ENCODE data around the gene HOXA6.
A peak's percentile ranks its signal among the peaks of the same experiment; 100 is the strongest.

Gene HOXA6

DNA sequence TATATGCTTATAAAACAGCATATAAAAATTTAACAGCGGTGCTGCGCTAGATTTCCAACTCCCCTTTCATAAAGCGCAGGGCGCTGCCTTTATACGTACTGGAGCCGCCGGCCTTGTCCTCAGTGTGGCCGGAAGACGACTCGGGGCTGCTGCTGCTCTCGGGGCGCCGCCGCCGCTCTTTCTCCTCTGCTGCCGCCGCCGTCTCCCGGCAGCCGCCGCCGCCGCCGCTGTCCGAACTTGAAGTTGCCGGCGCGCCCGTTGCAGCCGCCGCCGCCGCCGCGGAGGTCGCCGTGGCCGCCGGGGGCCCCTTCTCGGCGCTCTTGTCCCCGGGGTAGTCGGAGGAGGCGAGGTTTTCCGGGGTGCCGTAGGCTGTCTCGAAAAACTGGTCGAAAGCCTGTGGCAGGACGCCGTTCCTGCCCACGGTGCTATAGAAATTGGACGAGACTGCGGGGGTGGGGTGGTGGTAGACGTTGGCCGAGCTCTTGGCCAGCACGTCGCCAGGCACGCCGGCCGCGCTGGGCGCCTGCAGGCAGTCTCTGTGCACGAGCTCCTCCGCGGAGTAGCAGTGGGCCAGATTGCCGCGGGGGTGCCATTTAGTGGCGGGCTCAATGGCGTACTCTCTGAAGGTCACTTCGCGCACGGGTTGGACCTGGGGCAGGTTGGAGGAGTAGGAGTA is 36.9 kb upstream of the HOXA6 start:
- DNase-seq = no peak

DNA sequence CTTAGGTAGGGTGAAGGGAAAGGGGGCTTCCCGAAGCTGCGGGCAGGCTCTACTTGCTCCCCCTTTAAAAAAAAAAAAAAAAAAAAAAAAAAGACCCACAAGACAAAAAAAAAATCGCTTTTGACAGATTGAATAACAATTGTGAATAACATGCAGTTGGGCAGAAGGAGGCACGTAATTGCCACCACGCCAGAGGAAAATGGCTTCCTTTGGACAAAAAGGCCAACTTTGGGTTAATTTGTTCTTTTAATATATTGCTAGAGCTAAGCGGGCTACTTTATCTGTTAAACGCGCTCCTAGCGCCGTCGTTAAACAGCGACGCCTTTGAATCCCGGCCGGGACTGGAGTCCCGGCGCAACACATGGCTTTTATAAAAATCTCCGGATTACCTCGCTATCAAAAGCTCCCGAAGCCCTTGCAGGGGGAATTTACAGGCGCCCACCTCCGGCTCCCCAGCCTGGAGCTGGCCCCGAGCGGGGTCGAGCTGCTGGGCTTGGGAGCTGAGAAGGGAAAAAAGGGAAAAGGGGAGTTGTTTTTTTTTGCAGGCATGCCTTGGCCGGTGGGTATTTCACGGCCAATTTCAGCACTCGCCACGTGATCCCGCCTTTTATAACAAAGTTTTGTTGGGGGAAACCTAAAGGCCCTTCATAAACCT is 36.2 kb upstream of the HOXA6 start:
- DNase-seq = no peak

DNA sequence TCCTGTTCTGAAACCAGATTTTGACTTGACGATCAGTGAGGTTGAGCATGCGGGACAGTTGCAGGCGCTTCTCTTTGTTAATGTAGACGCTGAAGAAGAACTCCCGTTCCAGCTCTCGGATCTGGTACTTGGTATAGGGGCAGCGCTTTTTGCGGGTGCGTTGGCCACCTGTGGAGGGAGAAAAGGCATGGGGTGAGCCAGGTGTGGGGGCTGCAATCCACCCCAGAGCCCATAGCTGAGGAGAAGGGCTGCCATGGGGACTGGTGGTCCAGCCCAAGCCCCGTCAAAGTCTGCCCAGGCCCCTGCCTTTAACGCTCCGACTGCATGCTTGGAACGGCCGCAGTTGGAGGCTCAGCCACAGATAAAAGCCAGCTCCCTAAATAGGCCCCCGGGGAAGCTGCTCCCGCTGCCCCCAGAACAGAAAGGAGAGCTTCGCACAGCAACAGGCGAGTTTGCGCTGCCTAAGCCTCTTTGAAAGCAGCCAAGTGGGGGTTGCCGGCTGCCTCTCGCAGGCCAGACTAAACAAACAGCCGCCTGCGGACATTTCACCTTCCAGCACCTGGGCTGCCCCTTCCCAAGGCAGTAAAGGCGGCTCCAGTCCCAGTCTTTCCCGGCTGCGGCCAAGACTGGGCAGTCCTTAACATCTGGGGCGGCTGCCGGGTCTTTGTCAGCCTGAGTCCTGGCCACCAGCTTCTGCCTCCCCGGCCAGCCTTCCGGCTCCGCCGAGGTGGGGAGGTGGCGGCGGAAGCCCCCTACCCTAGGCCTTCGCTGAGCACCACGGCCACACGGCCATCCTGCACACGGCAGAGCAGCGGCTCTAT is 35.5 kb upstream of the HOXA6 start:
- DNase-seq = no peak

DNA sequence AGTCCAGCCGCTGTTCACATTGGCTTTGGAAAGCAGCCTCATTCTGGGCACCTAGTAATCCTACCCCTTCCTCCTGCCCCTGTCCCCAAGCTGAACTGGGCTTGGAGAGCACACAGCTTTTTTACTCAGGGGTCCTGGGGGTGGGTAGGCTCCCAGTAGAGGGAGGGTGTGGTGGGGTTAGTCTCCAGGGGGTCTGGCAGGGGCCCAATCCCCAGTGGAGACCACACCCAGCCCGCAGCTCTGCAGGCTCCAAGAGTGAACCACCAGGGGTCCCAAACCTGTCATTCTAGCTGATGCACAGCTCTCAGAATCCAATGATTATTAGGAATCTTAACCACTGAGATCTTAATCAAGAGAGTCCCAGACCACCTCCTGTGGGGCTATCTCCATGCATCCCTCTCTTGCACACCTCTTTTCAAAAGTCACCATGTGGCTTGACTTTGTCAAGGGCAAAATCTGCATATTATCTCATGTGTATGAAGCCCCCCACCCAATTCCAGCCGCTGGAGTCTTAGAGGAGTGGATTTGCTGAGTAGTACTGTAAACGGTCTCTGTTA is 34.8 kb upstream of the HOXA6 start:
- no peak for DNase-seq

DNA sequence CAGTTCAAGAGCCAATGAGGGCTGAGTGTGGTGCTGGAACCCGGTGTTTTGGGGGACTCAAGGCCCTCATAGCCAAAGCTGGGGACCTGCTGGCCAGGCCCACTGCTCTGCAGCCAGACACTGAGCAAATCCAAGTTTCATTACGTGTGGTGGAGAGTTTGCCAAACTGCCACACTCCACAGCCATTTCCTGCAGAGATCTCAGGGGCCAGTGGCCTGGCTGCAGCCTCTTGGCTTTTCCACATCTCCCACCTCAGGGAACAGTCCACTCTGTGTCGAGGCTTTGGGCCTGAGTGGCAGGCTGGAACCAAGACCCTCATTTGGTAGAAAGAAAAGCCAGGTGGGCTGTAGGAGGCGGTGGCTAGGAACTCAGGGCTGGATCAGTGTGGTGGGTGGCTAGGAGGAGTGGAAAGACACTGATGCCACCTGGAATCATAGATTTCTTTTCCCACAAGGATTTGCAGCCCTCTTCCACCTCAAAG is 34.3 kb upstream of the HOXA6 start:
- DNase-seq = no peak

DNA sequence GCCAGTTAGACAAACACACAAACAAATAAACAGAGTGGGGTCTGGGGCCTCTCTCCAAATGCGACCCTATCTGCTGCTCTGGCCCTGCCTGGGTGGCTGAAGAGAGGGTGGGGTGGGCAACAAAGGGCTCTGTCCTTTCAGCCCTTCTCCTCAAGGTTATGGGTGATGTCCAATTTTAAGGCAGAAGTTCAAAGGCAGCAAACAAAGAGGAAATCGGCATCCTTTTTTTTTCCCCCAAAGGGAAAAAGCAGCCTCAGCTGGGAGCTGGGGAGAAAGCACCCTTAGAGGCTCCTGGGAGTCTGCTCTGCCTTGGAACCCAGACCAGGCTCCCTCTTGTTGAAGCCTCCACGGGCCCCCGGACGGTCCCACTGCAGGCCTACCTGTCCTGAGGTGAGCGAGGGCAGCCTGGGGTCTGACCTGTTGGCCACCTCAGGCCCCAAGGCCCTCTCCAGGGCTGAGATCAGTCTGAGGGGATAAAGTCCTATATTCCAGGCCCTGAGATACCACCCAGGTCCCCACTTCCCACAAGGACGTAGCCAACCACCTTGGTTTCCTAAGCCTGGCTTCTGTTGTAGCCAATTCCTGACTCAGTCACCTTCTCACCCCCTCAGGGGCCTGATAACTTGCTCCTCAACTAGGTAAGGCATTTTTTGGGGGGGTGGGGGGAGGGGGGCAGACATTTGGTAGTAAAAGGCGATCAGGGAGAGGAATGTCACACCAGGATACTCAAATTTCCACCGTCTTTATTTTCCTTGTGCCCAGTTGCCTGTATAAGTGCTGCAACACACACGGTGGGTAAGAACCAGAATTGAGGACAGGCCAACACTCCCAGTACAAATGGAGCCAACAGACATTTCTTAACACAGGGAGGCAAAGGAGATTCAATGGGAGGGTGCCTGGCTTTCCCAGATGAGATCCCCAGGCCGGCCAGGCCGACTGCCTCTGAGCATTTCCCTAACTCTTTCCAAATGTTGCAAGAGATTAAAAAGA is 33.2 kb upstream of the HOXA6 start:
- no peak for DNase-seq

DNA sequence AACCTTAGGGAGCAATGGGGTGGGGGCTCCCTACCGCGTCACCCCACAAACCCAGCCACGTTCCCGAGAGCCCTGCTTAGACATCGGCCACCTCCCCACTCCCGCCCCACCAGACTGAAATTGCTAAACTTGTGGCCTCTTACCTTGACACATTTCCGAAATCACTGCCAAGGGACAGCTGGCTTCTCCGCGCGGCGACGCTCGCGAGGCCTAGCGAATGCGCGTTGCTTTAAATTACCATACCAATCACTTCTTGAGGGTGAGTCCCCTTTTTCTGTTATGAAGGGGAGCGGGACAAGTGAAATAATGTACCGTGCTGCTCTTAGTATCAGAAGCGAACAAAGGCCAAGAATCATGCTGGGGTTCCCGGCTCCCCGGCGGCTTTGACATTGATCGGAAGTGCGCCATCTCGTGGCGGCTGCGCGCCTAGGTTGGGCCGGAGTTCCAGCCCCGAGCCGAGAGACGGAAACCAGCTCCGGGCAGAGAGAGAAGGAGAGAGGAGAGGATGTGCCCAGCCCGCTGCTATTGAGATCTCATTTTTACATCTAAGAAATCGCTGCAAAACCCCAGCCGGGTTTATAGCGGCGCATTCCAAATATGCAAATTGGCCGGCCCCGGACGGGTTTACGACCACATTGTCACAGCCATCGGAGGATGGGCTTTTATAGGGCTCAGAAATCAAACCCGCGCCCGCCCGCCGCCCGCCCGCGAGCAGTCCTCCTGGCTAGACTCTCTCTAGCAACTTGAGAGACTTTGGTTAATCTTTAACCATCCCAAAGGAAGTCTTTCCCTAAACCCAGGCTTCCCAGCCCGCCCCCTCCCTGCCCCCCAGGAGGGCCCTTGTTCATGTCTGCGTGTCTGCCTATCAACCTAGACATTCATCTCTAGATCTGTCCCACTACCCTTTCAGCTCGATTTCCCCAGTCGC is 32.2 kb upstream of the HOXA6 start:
- peak in 3 of 4 experiments; percentile 16 to 40 (median 32) for DNase-seq

DNA sequence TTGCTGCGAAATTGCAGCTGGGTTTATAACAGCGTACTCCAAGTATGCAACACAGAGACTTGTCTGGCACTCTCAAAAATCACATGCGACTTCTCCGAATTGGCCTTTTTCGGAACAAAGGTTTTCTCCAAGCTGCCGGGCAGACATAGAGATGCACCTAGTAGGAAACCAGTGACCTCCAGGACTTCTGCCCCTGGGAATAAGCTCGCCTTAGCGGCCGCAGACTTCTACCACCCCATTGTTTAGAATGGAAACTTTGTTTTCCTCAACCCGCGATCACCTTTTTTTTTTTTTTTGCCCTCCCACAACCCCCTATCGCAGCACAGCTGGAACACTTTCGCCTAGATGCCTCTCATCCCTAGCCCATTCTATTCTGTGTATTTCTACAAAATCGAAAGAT is 31.5 kb upstream of the HOXA6 start:
- no peak for DNase-seq

DNA sequence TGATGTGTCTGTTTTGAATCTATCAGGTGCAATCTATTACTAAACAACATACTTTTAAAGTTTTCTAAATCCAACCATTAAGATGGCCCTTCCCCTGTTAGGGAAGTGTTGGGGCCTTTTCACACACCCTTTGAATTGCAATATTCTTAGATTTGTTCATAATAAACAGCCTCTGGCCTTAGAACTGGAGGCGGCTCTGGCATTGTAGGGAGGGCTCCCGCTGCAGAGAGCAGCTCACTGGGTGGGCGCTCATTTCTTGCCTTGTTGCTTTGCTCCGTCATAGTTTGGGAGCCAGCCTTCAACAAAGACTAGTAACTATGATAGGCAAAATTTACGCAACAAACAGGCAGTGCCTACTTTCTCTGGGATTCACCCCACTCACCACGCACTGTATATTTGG is 30.8 kb upstream of the HOXA6 start:
- no peak for DNase-seq

DNA sequence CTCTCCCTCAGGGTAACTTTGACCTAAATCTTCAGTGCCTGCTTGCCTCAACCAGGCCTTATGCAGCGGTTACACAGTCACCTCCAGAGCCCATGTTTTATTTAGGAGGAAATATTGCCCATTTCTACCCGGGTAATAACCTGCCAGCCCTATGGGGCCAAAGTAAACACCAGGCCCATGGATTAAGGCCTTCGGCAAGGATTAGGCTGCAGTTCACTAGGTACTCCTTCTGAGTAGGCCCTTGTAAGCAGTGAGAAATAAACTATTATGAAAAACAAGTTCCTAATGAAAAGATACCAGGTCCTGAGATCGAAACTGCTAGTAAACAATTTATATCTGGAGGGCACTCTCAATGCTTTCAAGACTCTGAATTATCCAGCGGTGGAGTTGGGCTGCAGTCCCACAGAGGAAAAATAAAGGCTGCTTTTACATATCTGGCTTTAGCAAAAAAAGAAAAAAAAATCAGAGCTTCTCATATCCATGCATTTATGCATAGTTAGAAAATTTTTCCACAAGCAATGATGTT is 30.3 kb upstream of the HOXA6 start:
- DNase-seq = no peak

DNA sequence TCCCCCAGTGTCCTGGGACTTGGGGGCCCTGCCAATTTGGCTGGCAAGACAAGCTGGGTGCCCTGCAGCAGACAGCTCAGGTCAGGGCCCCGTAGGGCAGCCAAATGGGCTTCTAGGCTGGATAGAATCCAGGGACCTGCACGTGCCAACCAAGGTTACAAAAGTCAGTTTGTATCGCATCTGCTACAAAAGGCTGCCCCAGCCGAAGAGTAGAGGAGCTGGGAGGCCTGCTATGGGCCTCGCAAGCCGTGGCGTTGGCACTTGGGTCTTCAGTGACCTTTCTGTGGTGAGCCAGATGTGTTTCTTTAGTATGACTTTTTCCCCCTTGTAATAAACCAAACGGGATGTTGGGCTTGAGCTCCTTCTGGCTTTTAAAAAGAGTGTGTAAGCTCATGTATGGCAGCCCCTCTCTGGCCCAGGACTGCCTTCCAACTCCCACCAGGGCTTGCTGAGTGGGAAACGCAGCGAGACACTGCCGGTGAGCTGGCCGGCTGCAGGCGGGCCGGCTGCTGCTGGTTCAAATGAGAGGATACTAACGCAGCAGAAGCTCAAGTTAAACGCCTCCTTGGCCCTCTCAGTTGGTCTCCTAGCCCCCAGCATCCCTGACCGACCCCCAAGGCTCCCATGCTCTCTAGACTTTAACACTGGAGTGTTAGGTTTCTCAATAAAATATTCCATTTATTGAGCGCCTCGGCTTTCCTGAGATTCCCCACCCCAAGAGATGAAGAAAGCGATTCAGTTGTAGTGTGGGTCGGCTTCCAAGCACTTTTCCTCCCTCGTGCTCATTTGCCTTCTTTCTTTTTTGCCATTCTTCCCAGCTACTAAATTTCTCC is 29.6 kb upstream of the HOXA6 start:
- DNase-seq = no peak

DNA sequence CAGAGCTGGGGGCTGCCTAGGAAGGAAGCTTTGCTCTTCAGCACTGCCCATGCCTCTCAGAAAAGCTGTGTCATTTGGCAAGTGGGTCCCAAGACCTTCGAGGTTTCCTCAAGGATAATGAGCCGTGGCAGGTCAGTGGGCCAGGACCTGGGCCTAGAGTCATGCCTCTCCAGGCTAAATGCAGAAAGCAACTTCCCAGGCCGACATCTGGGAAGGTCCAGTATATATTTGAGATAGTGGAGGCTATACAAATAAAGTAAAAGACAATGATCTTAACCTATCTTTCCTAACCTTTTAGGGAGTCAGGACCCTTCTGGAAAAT is 28.9 kb upstream of the HOXA6 start:
- no peak for DNase-seq

DNA sequence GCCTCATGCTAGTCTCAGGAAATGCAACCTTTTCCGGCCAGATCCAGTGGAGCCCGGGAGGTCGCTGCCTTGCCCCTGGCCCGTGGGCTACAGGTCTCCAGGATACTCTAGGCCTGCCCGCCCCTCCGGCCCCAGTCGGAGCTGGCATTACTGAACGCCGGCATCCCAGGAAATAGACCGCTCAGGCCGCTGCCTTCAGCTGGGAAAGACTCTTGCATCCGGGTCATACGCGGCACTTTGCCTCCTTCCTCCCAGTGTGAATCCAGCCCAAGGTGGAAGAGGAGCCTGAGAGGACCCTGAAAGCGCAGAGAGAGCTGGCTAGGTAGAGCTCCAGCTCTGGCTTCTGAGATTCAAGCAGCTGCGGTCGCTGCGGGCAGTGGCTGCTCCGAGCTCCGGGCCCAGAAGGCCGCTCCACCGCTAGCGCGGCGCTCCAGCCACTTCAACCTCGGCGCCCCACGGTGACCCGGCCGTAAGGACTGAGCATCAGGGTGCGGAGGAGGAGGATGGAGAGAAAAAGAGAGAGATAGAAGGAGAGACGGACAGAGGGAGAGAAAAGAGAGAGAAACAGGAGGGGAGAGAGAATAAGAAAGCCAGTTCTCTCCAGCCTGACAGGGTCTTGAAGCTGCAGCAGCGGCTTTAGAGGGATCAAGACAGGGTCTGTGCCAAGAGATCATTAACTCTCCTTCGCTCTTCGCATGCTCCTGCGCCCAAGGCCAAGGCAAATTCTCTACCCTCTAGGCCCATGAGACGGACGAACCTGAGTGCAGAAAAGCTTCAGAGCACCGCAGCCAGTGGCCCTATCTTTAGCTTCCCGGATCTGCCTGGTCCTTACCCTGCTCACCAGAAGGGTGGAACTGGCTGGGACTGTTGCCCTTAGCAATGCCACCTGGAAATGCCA is 28.3 kb upstream of the HOXA6 start:
- DNase-seq = no peak

DNA sequence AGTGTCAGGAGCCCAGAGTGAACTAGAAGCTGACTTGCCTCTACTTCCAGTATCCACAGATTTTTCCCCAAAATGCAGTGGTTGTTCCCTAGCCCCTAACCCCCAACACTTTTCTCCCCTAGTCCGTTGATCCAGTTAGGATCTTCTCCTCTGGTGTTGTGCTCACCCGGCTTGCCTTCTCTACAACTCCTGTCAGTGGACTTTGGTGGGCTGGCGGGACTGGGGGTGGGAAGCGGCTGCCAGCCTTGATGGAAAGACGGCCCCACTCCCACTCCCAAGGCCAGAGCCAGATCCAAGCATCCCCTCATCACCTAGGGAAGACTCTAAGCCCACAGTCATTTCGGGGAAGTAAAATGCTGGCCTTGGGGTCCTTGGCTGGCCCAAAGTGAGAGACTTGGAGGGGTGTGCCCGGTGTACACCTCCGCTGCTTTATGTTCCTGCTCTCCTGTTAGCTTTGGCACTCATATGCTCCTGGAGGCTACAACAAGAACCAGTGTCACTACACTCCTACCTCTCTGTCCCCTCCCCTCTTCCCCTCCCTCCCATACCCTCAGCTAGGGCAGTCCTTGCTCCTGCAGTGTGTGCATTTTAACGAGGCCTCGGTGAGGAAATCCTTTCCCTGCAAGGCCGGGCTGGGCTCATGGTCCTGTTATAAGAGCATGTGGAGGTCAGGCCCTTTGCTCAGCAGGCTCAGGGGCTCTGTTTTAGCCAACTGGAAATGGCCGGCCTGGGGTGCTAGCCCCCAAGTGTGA is 27.5 kb upstream of the HOXA6 start:
- no peak for DNase-seq

DNA sequence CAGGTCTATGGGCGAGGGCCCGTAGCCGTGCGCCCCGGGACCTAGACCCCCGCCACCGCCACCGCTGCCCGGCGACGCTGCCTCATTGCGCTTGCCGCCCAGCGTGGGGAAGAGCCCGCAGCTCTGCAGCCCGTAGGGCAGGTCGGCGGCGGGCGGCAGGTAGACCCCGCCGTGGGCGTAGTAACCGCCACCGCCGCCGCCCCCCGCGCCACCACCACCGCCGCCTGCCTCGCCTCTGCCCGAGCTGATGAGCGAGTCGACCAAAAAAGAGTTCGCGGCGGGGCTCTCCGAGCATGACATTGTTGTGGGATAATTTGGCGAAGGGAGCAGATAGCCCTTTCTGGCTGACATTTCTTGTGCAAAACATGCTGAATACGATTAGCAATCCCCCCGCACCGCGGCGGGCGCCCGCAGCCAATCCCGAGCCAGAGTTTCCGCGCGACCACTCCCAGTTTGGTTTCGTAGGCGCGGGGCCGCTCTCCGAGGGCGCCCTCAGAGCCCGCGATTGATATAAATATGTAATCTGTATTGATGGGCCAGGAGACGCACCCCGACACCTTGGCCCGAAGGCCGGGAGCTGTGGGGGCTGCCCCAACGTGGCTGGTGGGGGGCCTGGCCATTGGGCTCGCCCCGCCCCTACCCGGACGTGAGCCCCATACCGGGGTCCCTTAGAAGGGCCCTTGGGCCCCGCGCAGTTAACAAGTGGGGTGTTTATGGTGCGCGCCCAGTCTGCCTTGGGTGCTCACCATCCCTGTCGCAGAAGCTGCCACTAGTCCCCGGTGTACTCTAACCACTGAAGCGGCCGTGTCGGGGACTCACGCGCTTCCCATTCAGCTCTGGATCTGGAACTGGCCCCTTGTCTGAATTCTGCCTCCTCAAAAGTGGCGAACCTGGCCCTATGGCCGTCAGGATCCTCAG is 26.6 kb upstream of the HOXA6 start, which contains the start of gene HOXA10:
Gene HOXA10, minus strand, starts transcription at position 365 of the 918 bp plus-strand sequence. Its CDS starts 14 bp downstream, at position 351.
- no peak for DNase-seq

DNA sequence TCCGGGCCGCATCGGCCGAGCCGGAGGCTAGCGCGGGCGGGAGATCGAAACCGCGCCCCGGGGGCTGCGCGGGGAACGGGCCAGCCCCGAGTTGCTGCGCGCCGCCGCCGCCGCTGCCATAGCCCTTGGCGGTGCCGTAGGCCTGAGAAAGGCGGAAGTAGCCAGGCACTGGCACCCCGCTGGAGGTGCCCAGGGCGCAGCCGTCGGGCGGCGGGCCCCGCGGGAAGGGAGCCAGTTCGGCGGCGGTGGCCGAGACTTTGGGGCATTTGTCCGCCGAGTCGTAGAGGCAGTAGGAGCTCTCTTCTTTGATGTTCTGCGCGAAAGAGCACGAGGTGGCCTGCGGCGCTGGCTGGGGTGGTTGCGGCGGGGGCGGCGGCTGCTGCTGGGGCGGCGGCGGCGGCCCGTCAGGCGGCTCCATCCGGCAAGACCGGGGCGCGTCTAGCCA is 26.0 kb upstream of the HOXA6 start:
- no peak for DNase-seq
